PC-3 (cell line): ENCODE results near the gene CHSY1. TPM values are rescaled to one million over a fixed set of nuclear protein-coding genes. Genes with fewer than 3 reads are reported as not detected.

ENCODE experiments used
- ATAC-seq: fragments of 200-7000 bp; cut with Tn5 transposase; 2 replicates; pipeline ENCODE4 v1.9.1; 2020; ENCODE audit warnings: mild to moderate bottlenecking, moderate library complexity
- BruUV-seq: library from RNA; stranded (reverse); fragments of 400-500 nt; replicated peaks from 2 replicates; lab custom pipeline; 2021; lab: Mats Ljungman, UMichigan
- CTCF ChIA-PET: fragments of 300-600 bp; sonication (Branson Sonifier 250); formaldehyde crosslinking; loops from one replicate; lab custom pipeline; 2022; ENCODE audit warnings: antibody characterized with exemption; lab: Charles Lee
- POLR2A ChIA-PET: fragments of 300-600 bp; sonication (Branson Sonifier 250); formaldehyde crosslinking; loops from one replicate; lab custom pipeline; 2022; ENCODE audit warnings: antibody characterized with exemption; ENCODE audit not compliant: unreplicated experiment; lab: Charles Lee
- DNase-seq: peaks from one replicate; pipeline ENCODE4 v3.0.0-alpha.2; 2015
- H2AFZ ChIP-seq: fragments of 300-600 bp; sonication (generic); 2 replicates; pipeline ENCODE4 v1.6.0; 2016; ENCODE audit warnings: antibody characterized with exemption, low read length
- H3F3A ChIP-seq: fragments of 300-600 bp; sonication (generic); one replicate; pipeline ENCODE4 v1.6.0; 2017; ENCODE audit warnings: antibody characterized with exemption, low read length, control low read depth, mild to moderate bottlenecking; ENCODE audit not compliant: unreplicated experiment
- H3K27ac ChIP-seq: fragments of 300-600 bp; sonication (generic); 2 replicates; pipeline ENCODE4 v1.5.1; 2016; ENCODE audit warnings: mild to moderate bottlenecking, low read length
- H3K27me3 ChIP-seq: fragments of 300-600 bp; sonication (generic); 2 replicates; pipeline ENCODE4 v1.6.1; 2016; ENCODE audit warnings: low read length, mixed read lengths
- H3K36me3 ChIP-seq: fragments of 300-600 bp; sonication (generic); 2 replicates; pipeline ENCODE4 v1.6.1; 2016; ENCODE audit warnings: low read depth, mixed run types, low read length, mixed read lengths
- H3K4me1 ChIP-seq: fragments of 300-600 bp; sonication (generic); 2 replicates; pipeline ENCODE4 v1.5.1; 2016; ENCODE audit warnings: low read length; ENCODE audit not compliant: insufficient read depth
- H3K4me2 ChIP-seq: fragments of 300-600 bp; sonication (generic); 2 replicates; pipeline ENCODE4 v1.6.0; 2016; ENCODE audit warnings: low read length
- H3K4me3 ChIP-seq: fragments of 300-600 bp; sonication (generic); 2 replicates; pipeline ENCODE4 v1.5.1; 2016; ENCODE audit warnings: mild to moderate bottlenecking, low read length, mixed read lengths
- H3K79me2 ChIP-seq: fragments of 300-600 bp; sonication (generic); 2 replicates; pipeline ENCODE4 v1.6.1; 2017; ENCODE audit warnings: low read length, mixed read lengths
- H3K9ac ChIP-seq: fragments of 300-600 bp; sonication (generic); 2 replicates; pipeline ENCODE4 v1.6.0; 2016; ENCODE audit warnings: mild to moderate bottlenecking, low read length
- H3K9me2 ChIP-seq: fragments of 300-600 bp; sonication (generic); replicated peaks from 2 replicates; pipeline ENCODE4 v1.6.1; 2016; ENCODE audit warnings: mixed run types, low read length, mixed read lengths
- H3K9me3 ChIP-seq: fragments of 300-600 bp; sonication (generic); 2 replicates; pipeline ENCODE4 v1.6.1; 2016; ENCODE audit warnings: low read length, mixed read lengths
- H4K20me1 ChIP-seq: fragments of 300-600 bp; sonication (generic); 2 replicates; pipeline ENCODE4 v1.6.1; 2016; ENCODE audit warnings: low read length, mixed read lengths
- CTCF ChIP-seq: fragments of 300-600 bp; sonication (generic); conservative IDR thresholded peaks from 2 replicates; pipeline ENCODE4 v1.5.1; 2017; ENCODE audit warnings: antibody characterized with exemption, low read depth, mild to moderate bottlenecking, low read length
- EZH2 ChIP-seq: fragments of 300-600 bp; sonication (generic); IDR thresholded peaks from one replicate; pipeline ENCODE4 v1.6.1; 2017; ENCODE audit warnings: antibody characterized with exemption, mild to moderate bottlenecking, low read length; ENCODE audit not compliant: unreplicated experiment
- EZH2phosphoT487 ChIP-seq: fragments of 300-600 bp; sonication (generic); IDR thresholded peaks from 2 replicates; pipeline ENCODE4 v1.6.1; 2018; ENCODE audit warnings: mild to moderate bottlenecking, antibody characterized with exemption, low read length, borderline replicate concordance
- intact Hi-C: fragments of 100-400 bp; cut with micrococcal nuclease; formaldehyde crosslinking; loops from 2 replicates; pipeline ENCODE4 v1.9.0; 2023
- total RNA-seq: library from RNA; depleted of rRNA; stranded (reverse); fragments of >200 nt; gene quantifications from 2 replicates; pipeline ENCODE4 v1.2.3, GENCODE V29; 2014

Gene CHSY1
- total RNA-seq, 1 experiment from 2014 or later, result 13.8 TPM

GRCh38 chr15:101138086-101138660 is 113.7 kb downstream of the CHSY1 start:
- Histone ChIP-seq H3K4me1 (no peaks in the 10 kb centered on the region), H3K36me3 (no peaks in the 10 kb centered on the region), H4K20me1 (no peaks in the 10 kb centered on the region), H3F3A (no peaks in the 10 kb centered on the region), H3K27ac (no peak overlapping the region), H3K9me2 (no peaks in the 10 kb centered on the region), H3K9me3 (no peaks in the 10 kb centered on the region), H3K4me3 (no peak overlapping the region), H3K4me2 (no peak overlapping the region), H3K79me2 (no peaks in the 10 kb centered on the region), H3K27me3 (no peaks in the 10 kb centered on the region), H2AFZ (no peak overlapping the region), H3K9ac (no peak overlapping the region)
- CTCF ChIA-PET, result no interaction called here
- POLR2A ChIA-PET, result no interaction called here
- ATAC-seq, result no peak
- TF ChIP-seq EZH2phosphoT487 (no peak), EZH2 (no peak), CTCF (no peak)
- DNase-seq, result no peak
- intact Hi-C loops, result no loop called here
- no TSS peak for BruUV-seq

- no peaks in the 10 kb centered on the region for H3K27me3 ChIP-seq
- CTCF ChIA-PET, result no interaction called here
- BruUV-seq, result no TSS peak
- H3K9ac ChIP-seq, result no peak overlapping the region
- H3K79me2 ChIP-seq, result no peaks in the 10 kb centered on the region
- POLR2A ChIA-PET, result no interaction called here
- no peak overlapping the region for H3K4me2 ChIP-seq
- DNase-seq, result no peak
- H3K9me2 ChIP-seq, result no peaks in the 10 kb centered on the region
- no peak overlapping the region for H2AFZ ChIP-seq
- H3K27ac ChIP-seq, result no peak overlapping the region
- H3F3A ChIP-seq, result no peaks in the 10 kb centered on the region
- H4K20me1 ChIP-seq, result no peaks in the 10 kb centered on the region
- H3K9me3 ChIP-seq, result no peaks in the 10 kb centered on the region
- H3K4me3 ChIP-seq, result no peak overlapping the region
- H3K4me1 ChIP-seq, result no peaks in the 10 kb centered on the region
- intact Hi-C loops, result no loop called here
- no peak; the same call in 1 of the 2 replicates for ATAC-seq
- TF ChIP-seq EZH2phosphoT487, result no peak
- H3K36me3 ChIP-seq, result no peaks in the 10 kb centered on the region
Observed at GRCh38 chr15:101137312-101137940, 114.4 kb downstream of the CHSY1 start.

- no peak overlapping the region for H3K4me3 ChIP-seq
- no peak overlapping the region for H3K27ac ChIP-seq
- no peaks in the 10 kb centered on the region for H4K20me1 ChIP-seq
- H3F3A ChIP-seq, result no peaks in the 10 kb centered on the region
- no peak overlapping the region for H3K9ac ChIP-seq
- ATAC-seq, result no peak
- H3K4me1 ChIP-seq, result no peaks in the 10 kb centered on the region
- DNase-seq, result no peak
- H2AFZ ChIP-seq, result no peak overlapping the region
- H3K79me2 ChIP-seq, result no peaks in the 10 kb centered on the region
- H3K9me2 ChIP-seq, result no peaks in the 10 kb centered on the region
- no peak overlapping the region for H3K4me2 ChIP-seq
- CTCF ChIA-PET, result no interaction called here
- H3K27me3 ChIP-seq, result no peaks in the 10 kb centered on the region
- POLR2A ChIA-PET, result no interaction called here
- H3K36me3 ChIP-seq, result no peaks in the 10 kb centered on the region
- intact Hi-C loops, result no loop called here
- no peak for TF ChIP-seq CTCF
- H3K9me3 ChIP-seq, result no peaks in the 10 kb centered on the region
- BruUV-seq, result no TSS peak
Observed at GRCh38 chr15:101136381-101137268, 115.2 kb downstream of the CHSY1 start.
